ENCODE data around the gene CDK4. TPM values are rescaled to one million over a fixed set of nuclear protein-coding genes. Genes with fewer than 3 reads are reported as not detected.
"Not testable (repeated sequence)": the region's sequence is repeated elsewhere in the genome, so short reads cannot be mapped to it uniquely, and the experiment has no call there.

Gene CDK4
- total RNA-seq, 4 donors from 2014 or later = 95.2 to 137 (median 113) TPM

- no peaks in the 10 kb centered on the region for H3K36me3 ChIP-seq
- intact Hi-C loops (cut with DNase I) = no loop called here
- DNase-seq = no peak
- no peak overlapping the region for H3K4me3 ChIP-seq (replicated peaks in 1 of 3)
- no peak overlapping the region for H3K27ac ChIP-seq
- no peaks in the 10 kb centered on the region for H3K9me3 ChIP-seq
- no peaks in the 10 kb centered on the region for H3K27me3 ChIP-seq
- H3K4me1 ChIP-seq = peaks cover 16 to 33% of the 10 kb centered on the region in 2 donors
- TF ChIP-seq CTCF (IDR thresholded peaks at IDR 0.05) = no peak
- no peak for TF ChIP-seq POLR2A (IDR thresholded peaks at IDR 0.05)
- WGBS, 2 donors = 90 to 94% methylated on average over 7 of the region's 7 CpGs
These were observed 25.3 kb upstream of the CDK4 start for GRCh38 chr12:57777367-57777766.

- Histone ChIP-seq H3K27ac (no peak overlapping the region), H3K27me3 (no peaks in the 10 kb centered on the region), H3K4me1 (peaks cover 19 to 31% of the 10 kb centered on the region in 2 donors), H3K36me3 (no peaks in the 10 kb centered on the region), H3K9me3 (no peaks in the 10 kb centered on the region), H3K4me3 (replicated peaks in 1 of 3) (no peak overlapping the region)
- intact Hi-C loops (cut with DNase I) = no loop called here
- WGBS, 2 donors = 82 to 89% methylated on average over 2 of the region's 2 CpGs
- DNase-seq = no peak
- no peak for TF ChIP-seq POLR2A (IDR thresholded peaks at IDR 0.05)
- TF ChIP-seq CTCF (IDR thresholded peaks at IDR 0.05) = no peak
These were observed 24.1 kb upstream of the CDK4 start for GRCh38 chr12:57776247-57776587.

GRCh38 chr12:57775563-57776246, 23.6 kb upstream of the CDK4 start:
- Histone ChIP-seq H3K9me3 (no peaks in the 10 kb centered on the region), H3K27ac (no peak overlapping the region), H3K4me3 (replicated peaks in 1 of 3) (no peak overlapping the region), H3K4me1 (peaks cover 23 to 36% of the 10 kb centered on the region in 2 donors), H3K27me3 (no peaks in the 10 kb centered on the region), H3K36me3 (no peaks in the 10 kb centered on the region)
- no peak for DNase-seq
- intact Hi-C loops (cut with DNase I) = no loop called here
- WGBS, 2 donors = 77 to 82% methylated on average over 4 of the region's 4 CpGs
- TF ChIP-seq POLR2A (IDR thresholded peaks at IDR 0.05) (no peak), CTCF (IDR thresholded peaks at IDR 0.05) (no peak)

DNA sequence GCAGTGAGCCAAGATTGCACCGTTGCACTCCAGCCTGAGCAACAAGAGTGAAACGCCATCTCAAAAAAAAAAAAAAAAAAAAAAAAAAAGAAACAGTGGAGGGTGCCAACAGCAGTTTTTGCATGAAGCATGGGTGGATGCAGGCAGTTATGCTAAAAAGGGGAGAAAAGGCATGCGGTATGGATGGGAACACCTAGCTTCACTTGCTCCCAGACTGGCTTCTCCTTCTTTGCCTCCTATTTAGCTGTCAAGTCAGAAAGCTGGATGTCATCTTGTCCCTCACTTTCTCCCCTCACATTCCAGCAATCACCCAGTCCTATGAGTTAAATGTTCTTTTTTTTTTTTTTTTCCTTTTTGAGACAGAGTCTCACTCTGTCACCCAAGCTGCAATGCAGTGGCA, 22.9 kb upstream of the CDK4 start:
- intact Hi-C loops (cut with DNase I) = no loop called here
- Histone ChIP-seq H3K4me1 (peaks cover 23 to 35% of the 10 kb centered on the region in 2 donors), H3K4me3 (replicated peaks in 1 of 3) (no peak overlapping the region), H3K36me3 (no peaks in the 10 kb centered on the region), H3K27ac (no peak overlapping the region), H3K9me3 (no peaks in the 10 kb centered on the region), H3K27me3 (no peaks in the 10 kb centered on the region)
- no peak for TF ChIP-seq CTCF (IDR thresholded peaks at IDR 0.05)
- TF ChIP-seq POLR2A (IDR thresholded peaks at IDR 0.05) = no peak
- WGBS, 2 donors = 93 to 96% methylated on average over 3 of the region's 3 CpGs
- DNase-seq = no peak

DNA sequence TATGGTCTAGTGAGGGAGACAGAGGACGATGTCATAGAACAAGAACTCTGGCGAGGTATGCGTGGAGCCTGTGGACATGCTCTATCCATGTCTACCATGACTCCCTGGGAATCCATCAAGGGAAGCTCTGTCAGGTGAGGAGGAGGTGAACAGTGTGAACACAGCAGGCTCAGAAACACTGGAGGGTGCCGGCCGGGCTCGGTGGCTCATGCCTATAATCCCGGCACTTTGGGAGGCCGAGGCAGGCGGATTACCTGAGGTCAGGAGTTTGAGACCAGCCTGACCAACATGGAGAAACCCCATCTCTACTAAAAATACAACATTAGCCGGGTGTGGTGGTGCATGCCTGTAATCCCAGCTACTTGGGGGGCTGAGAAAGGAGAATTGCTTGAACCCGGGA, 22.5 kb upstream of the CDK4 start:
- H3K27ac ChIP-seq; intact Hi-C loops (cut with DNase I); H3K36me3 ChIP-seq; H3K27me3 ChIP-seq; DNase-seq; H3K4me3 ChIP-seq (replicated peaks in 1 of 3); H3K9me3 ChIP-seq: not testable (repeated sequence)
- WGBS, 2 donors = 92 to 94% methylated on average over 11 of the region's 11 CpGs
- H3K4me1 ChIP-seq = peaks cover 20 to 31% of the 10 kb centered on the region in 2 donors

Data from thyroid gland (tissue), 4 donors.